GM12878 (cell line): ENCODE measurements around the gene HORMAD2. TPM values are rescaled to one million over a fixed set of nuclear protein-coding genes. Genes with fewer than 3 reads are reported as not detected.

Source experiments
- ATAC-seq: fragments of 200-7000 bp; cut with Tn5 transposase; 3 replicates; pipeline ENCODE4 v1.9.1; 2020; ENCODE audit warnings: mild to moderate bottlenecking, moderate library complexity
- BruUV-seq: library from RNA; stranded (reverse); fragments of 400-500 nt; replicated peaks from 2 replicates; lab custom pipeline; 2021; lab: Mats Ljungman, UMichigan
- CTCF ChIA-PET: fragments of 300-600 bp; sonication (Branson Sonifier 250); formaldehyde crosslinking; extraction: SDS; loops from one replicate; lab custom pipeline; 2021; ENCODE audit warnings: inconsistent platforms; lab: Yijun Ruan, JAX
- POLR2A ChIA-PET: fragments of 350-600 bp; formaldehyde crosslinking; extraction: SDS; loops from one replicate; lab custom pipeline; 2021; ENCODE audit warnings: inconsistent platforms; lab: Charles Lee
- RAD21 ChIA-PET: fragments of 300-600 bp; sonication (Branson Sonifier 250); formaldehyde crosslinking; loops from one replicate; lab custom pipeline; 2023; ENCODE audit warnings: antibody characterized with exemption; ENCODE audit not compliant: unreplicated experiment; lab: Charles Lee
- SMC1A ChIA-PET: fragments of 300-600 bp; sonication (Branson Sonifier 250); formaldehyde crosslinking; loops from one replicate; lab custom pipeline; 2023; ENCODE audit not compliant: unreplicated experiment, uncharacterized antibody; lab: Charles Lee
- DNase-seq: peaks from one replicate; pipeline ENCODE4 v3.0.0-alpha.2; 2011; ENCODE audit warnings: low read depth, low spot score
- FAIRE-seq: peaks from 3 replicates; lab custom pipeline; 2011; peaks lifted over from hg19 to GRCh38; lab: Jason Lieb, UNC
- H2AFZ ChIP-seq: 2 replicates; pipeline ENCODE4 v1.6.0; 2011; ENCODE audit warnings: low read depth, low read length, control low read depth; ENCODE audit not compliant: control insufficient read depth
- H3K27ac ChIP-seq: 2 replicates; pipeline ENCODE4 v1.5.1; 2011; ENCODE audit warnings: control low read depth; ENCODE audit not compliant: control insufficient read depth, insufficient read depth
- H3K27me3 ChIP-seq, 2 experiments: replicated peaks in 1 of 2; 2 replicates each; pipeline versions ENCODE4 v1.6.0 to v1.6.1; 2011; ENCODE audit warnings: low read length in 1 of 2; ENCODE audit not compliant: control insufficient read depth in 2 of 2, insufficient read depth in 2 of 2
- H3K36me3 ChIP-seq, 2 experiments: 2 replicates each; pipeline ENCODE4 v1.5.1; 2011; ENCODE audit warnings: low read length in 1 of 2; ENCODE audit not compliant: control insufficient read depth in 2 of 2, insufficient read depth in 2 of 2
- H3K4me1 ChIP-seq: 2 replicates; pipeline ENCODE4 v1.6.1; 2011; ENCODE audit warnings: mild to moderate bottlenecking, low read length, moderate library complexity, mixed read lengths; ENCODE audit not compliant: control insufficient read depth, insufficient read depth
- H3K4me2 ChIP-seq: 2 replicates; pipeline ENCODE4 v1.6.0; 2011; ENCODE audit warnings: control low read depth; ENCODE audit not compliant: control insufficient read depth, insufficient read depth
- H3K4me3 ChIP-seq: fragments of 200-600 bp; sonication (generic); 2 replicates; pipeline ENCODE4 v1.5.1; 2016
- H3K79me2 ChIP-seq: 2 replicates; pipeline ENCODE4 v1.6.0; 2011; ENCODE audit warnings: low read length; ENCODE audit not compliant: control insufficient read depth, insufficient read depth
- H3K9ac ChIP-seq: 2 replicates; pipeline ENCODE4 v1.8.0; 2011; ENCODE audit warnings: low read length, control low read depth, mixed read lengths; ENCODE audit not compliant: control insufficient read depth, insufficient read depth
- H3K9me3 ChIP-seq: replicated peaks from 3 replicates; pipeline ENCODE4 v1.5.1; 2011; ENCODE audit warnings: mild to moderate bottlenecking, low read length; ENCODE audit not compliant: control insufficient read depth, insufficient read depth
- H4K20me1 ChIP-seq: 2 replicates; pipeline ENCODE4 v1.6.0; 2011; ENCODE audit not compliant: control insufficient read depth, insufficient read depth
- BCL11A ChIP-seq: IDR thresholded peaks from 2 replicates; pipeline ENCODE4 v1.6.1; 2011; ENCODE audit warnings: low read depth, low read length
- CBFB ChIP-seq: IDR thresholded peaks from 2 replicates; pipeline ENCODE4 v1.6.1; 2016; ENCODE audit warnings: antibody characterized with exemption, low read depth
- MEF2B ChIP-seq: fragments of 450-650 bp; IDR thresholded peaks from 2 replicates; pipeline ENCODE4 v1.6.1; 2018; ENCODE audit warnings: mild to moderate bottlenecking, moderate library complexity; ENCODE audit not compliant: partially characterized antibody, poor library complexity, severe bottlenecking
- NBN ChIP-seq: fragments of 450-650 bp; IDR thresholded peaks from 2 replicates; pipeline ENCODE4 v1.6.1; 2016
- NFYA ChIP-seq: IDR thresholded peaks from 2 replicates; pipeline ENCODE4 v1.6.1; 2011; ENCODE audit warnings: low read depth, mild to moderate bottlenecking, low read length, improper control_type of control experiment, borderline replicate concordance
- RCOR1 ChIP-seq: conservative IDR thresholded peaks from 2 replicates; pipeline ENCODE4 v1.6.1; 2012; ENCODE audit warnings: low read depth, low read length, improper control_type of control experiment
- RELA ChIP-seq: fragments of 450-650 bp; IDR thresholded peaks from 2 replicates; pipeline ENCODE4 v1.8.0; 2014; ENCODE audit warnings: borderline replicate concordance; ENCODE audit not compliant: partially characterized antibody
- WGBS: methylation state at CpG from one replicate; pipeline ENCODE4 v1.1.6; 2016; ENCODE audit warnings: low lambda C conversion rate; ENCODE audit not compliant: insufficient replicate concordance, insufficient coverage; ENCODE audit errors: missing lambda C conversion rate; 5-methylcytosine and 5-hydroxymethylcytosine counted together
- in situ Hi-C: fragments of 300-500 bp; cut with MboI; formaldehyde crosslinking; loops from 9 replicates; pipeline ENCODE4 v1.14.3; 2018; ENCODE audit warnings: mixed read lengths
- intact Hi-C: fragments of 100-400 bp; cut with micrococcal nuclease; formaldehyde crosslinking; loops from one replicate; pipeline ENCODE4 v1.14.2; 2022; ENCODE audit not compliant: unreplicated experiment
- polyA plus RNA-seq, 11 experiments: library from polyadenylated mRNA; depleted of rRNA in 4 of 11; unstranded in 6 of 11; stranded (reverse) in 5 of 11; fragments of >200 nt; fragmentation: Nextera tagmentation in 4 of 11; fragmentation: Illumina TruSeq in 1 of 11; extraction: Ambion mirVana in 4 of 11; extraction: Trizol in 1 of 11; gene quantifications; 1 replicate in 1 of 11; 2 replicates in 10 of 11; pipeline versions ENCODE4 v1.2.1 to v1.2.3, GENCODE V29; 2011 to 2016; ENCODE audit warnings: inconsistent platforms in 2 of 11, missing spikeins in 2 of 11, low read depth in 1 of 11
- total RNA-seq, 4 experiments: library from RNA; depleted of rRNA in 3 of 4; stranded (reverse); fragments of >200 nt in 3 of 4; fragmentation: Illumina TruSeq in 1 of 4; extraction: Trizol in 1 of 4; gene quantifications; 2 replicates each; pipeline versions ENCODE4 v1.2.1 to v1.2.3, GENCODE V29; 2013 to 2021

HORMAD2 gene
- total and polyA plus RNA-seq, 10 of the 15 experiments (the other 5 are each of a cell fraction or from before 2014, with no cell fraction given) = 0.07 to 0.13 TPM; not detected in 8

DNA sequence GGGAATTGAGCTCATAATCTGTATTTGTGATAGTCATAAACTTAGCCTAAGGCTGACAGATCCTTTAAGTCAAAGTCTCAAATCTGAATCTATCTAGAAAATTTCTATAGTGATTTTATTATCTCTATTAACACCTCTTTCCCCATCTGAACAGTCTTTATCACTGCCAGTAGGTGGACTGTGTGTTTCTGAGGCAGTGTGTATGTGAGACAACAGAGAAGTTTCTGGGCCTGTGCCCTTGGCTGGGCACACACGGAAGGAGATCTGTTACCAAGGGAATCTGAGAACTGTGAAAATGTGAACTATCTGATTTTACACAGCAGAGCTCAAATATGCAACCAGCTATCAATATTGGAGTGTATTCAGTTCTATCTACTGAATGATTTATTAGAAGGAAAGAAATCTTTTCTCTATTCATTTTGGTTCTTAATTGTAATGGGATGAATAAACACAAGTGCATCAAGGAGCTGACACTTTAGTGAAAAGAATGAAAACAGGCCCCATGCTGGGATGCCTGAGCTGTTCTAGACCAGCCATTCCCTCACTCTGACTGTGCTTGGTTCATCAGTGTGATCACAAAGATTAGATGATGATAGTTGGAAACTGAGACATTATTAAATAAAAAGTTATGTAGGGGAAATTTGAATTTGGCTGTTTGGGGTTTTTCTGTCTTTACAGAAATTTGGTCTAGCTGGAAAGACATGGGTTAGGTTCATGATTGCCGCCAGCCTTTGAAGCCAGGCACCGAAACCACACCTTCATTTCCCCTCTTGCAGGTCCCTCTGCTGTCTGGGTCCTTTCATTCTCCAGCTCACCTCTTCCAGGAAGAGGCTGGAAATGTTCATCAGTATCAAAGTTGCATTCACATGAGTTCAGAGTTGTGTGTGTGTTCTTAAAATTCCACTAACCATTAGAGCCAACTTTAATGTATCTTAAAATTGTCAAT lies 98.2 kb downstream of the HORMAD2 start:
- Histone ChIP-seq H3K4me3 (no peak overlapping the region), H2AFZ (no peak overlapping the region), H3K27ac (no peak overlapping the region), H3K79me2 (no peaks in the 10 kb centered on the region), H3K4me1 (no peaks in the 10 kb centered on the region), H3K9me3 (no peaks in the 10 kb centered on the region), H3K4me2 (no peak overlapping the region), H3K9ac (no peak overlapping the region), H3K27me3 (no peaks in the 10 kb centered on the region), H3K36me3 (no peaks in the 10 kb centered on the region), H4K20me1 (no peaks in the 10 kb centered on the region)
- RAD21 ChIA-PET = interaction anchor here (1.1 to 1.5 kb wide), 3 partner anchors 44 to 110 kb away, joined by 3 read pairs; no protein-coding TSS in a partner anchor
- intact Hi-C loops = no loop called here
- CTCF ChIA-PET = interaction anchor here (1.0 to 1.1 kb wide), 2 partner anchors 10 to 71 kb away, joined by 3 read pairs; no protein-coding TSS in a partner anchor
- WGBS = 59% methylated on average over 3 of the region's 3 CpGs
- TF ChIP-seq RELA = no peak
- TF ChIP-seq RCOR1 = no peak
- TF ChIP-seq NBN = no peak
- no peak for TF ChIP-seq CBFB
- no peak for TF ChIP-seq NFYA
- no peak for TF ChIP-seq BCL11A
- TF ChIP-seq MEF2B = no peak
- no peak for FAIRE-seq
- DNase-seq = no peak
- SMC1A ChIA-PET = interaction anchor here (1.0 to 1.6 kb wide), 5 partner anchors 11 to 43 kb away, joined by 3 to 5 read pairs (median 3); no protein-coding TSS in a partner anchor
- BruUV-seq = no TSS peak
- ATAC-seq = no peak
- in situ Hi-C loops = no loop called here
- POLR2A ChIA-PET = interaction anchor here (2.0 kb wide), 1 partner anchor 11 kb away, joined by 6 read pairs; no protein-coding TSS in a partner anchor
